Stimulated activated CD4-positive, alpha-beta T cell treated with anti-CD3 and anti-CD28 coated beads, Interleukin-12 subunit alpha, Interleukin-12 subunit beta, amount 100 ng/mL, for 24 hours (primary cell): ENCODE data around the gene URI1.
"Not testable (repeated sequence)": the region's sequence is repeated elsewhere in the genome, so short reads cannot be mapped to it uniquely, and the experiment has no call there.

Source experiments
- DNase-seq, 2 experiments: peaks; one replicate each; pipeline ENCODE4 v3.0.0-alpha.2; 2020; ENCODE audit warnings: low read depth in 2 of 2

Gene URI1

GRCh38 chr19:29942404-29943261, 594 bp downstream of the URI1 start:
- peak; percentile 47 to 63 for DNase-seq

- DNase-seq = no peak
Observed at GRCh38 chr19:29943615-29944014, 1.6 kb downstream of the URI1 start.

- no peak for DNase-seq
Observed at GRCh38 chr19:29944390-29945012, 2.5 kb downstream of the URI1 start.

GRCh38 chr19:29945017-29945416, 3.0 kb downstream of the URI1 start:
- DNase-seq = no peak

GRCh38 chr19:29945433-29945832, 3.4 kb downstream of the URI1 start:
- DNase-seq = no peak

GRCh38 chr19:29946645-29947044, 4.6 kb downstream of the URI1 start:
- no peak for DNase-seq

GRCh38 chr19:29947871-29948270, 5.8 kb downstream of the URI1 start:
- no peak for DNase-seq

- not testable (repeated sequence) for DNase-seq
Observed at GRCh38 chr19:29948759-29949470, 6.9 kb downstream of the URI1 start.

GRCh38 chr19:29952177-29952576, 10.1 kb downstream of the URI1 start:
- DNase-seq = no peak

- no peak for DNase-seq
Observed at GRCh38 chr19:29952646-29953045, 10.6 kb downstream of the URI1 start.

- DNase-seq = no peak
Observed at GRCh38 chr19:29953352-29954247, 11.6 kb downstream of the URI1 start.

GRCh38 chr19:29956855-29957254, 14.8 kb downstream of the URI1 start:
- DNase-seq = no peak

- DNase-seq = no peak
Observed at GRCh38 chr19:29961311-29961710, 19.3 kb downstream of the URI1 start.

- no peak for DNase-seq
Observed at GRCh38 chr19:29962793-29963192, 20.8 kb downstream of the URI1 start.

GRCh38 chr19:29963576-29963975, 21.5 kb downstream of the URI1 start:
- DNase-seq = no peak

GRCh38 chr19:29964171-29964570, 22.1 kb downstream of the URI1 start:
- DNase-seq = no peak

GRCh38 chr19:29965492-29965891, 23.5 kb downstream of the URI1 start:
- no peak for DNase-seq

GRCh38 chr19:29966142-29966541, 24.1 kb downstream of the URI1 start:
- DNase-seq = not testable (repeated sequence)

GRCh38 chr19:29966588-29967249, 24.7 kb downstream of the URI1 start:
- DNase-seq = no peak

- no peak for DNase-seq
Observed at GRCh38 chr19:29967623-29968022, 25.6 kb downstream of the URI1 start.

GRCh38 chr19:29969891-29970290, 27.9 kb downstream of the URI1 start:
- no peak for DNase-seq
